GM12892 (cell line): Measurements from ENCODE around the gene FOXO6.

Source experiments
- POLR2A ChIP-seq: IDR thresholded peaks from 2 replicates; pipeline ENCODE4 v1.6.1; 2011; ENCODE audit warnings: low read depth, low read length, control low read depth
- POLR2AphosphoS5 ChIP-seq: IDR thresholded peaks from 2 replicates; pipeline ENCODE4 v1.6.1; 2011; ENCODE audit warnings: low read depth, low read length, control low read depth
- TAF1 ChIP-seq: IDR thresholded peaks from 2 replicates; pipeline ENCODE4 v1.6.1; 2011; ENCODE audit warnings: low read depth, mild to moderate bottlenecking, control low read depth, low read length, borderline replicate concordance

GRCh38 chr1:41312991-41313645 is 48.1 kb upstream of the FOXO6 start:
- TF ChIP-seq POLR2A (no peak), TAF1 (no peak), POLR2AphosphoS5 (no peak)
